NT2/D1 (cell line): ENCODE data around the gene FAM110A.
"Not testable (repeated sequence)": the region's sequence is repeated elsewhere in the genome, so short reads cannot be mapped to it uniquely, and the experiment has no call there.

ENCODE experiments used
- SUZ12 ChIP-seq: IDR thresholded peaks from 2 replicates; pipeline ENCODE4 v1.6.1; 2011; ENCODE audit not compliant: insufficient read length, insufficient read depth; ENCODE audit errors: extremely low read depth
- YY1 ChIP-seq: IDR thresholded peaks from 2 replicates; pipeline ENCODE4 v1.6.1; 2011; ENCODE audit not compliant: insufficient read length, insufficient read depth

- not testable (repeated sequence) for TF ChIP-seq YY1, SUZ12
These were observed 34.8 kb upstream of the FAM110A start for GRCh38 chr20:798746-799145.
